ENCODE measurements around the gene NUP62.
"Not testable (repeated sequence)": the region's sequence is repeated elsewhere in the genome, so short reads cannot be mapped to it uniquely, and the experiment has no call there.

NUP62 gene

DNA sequence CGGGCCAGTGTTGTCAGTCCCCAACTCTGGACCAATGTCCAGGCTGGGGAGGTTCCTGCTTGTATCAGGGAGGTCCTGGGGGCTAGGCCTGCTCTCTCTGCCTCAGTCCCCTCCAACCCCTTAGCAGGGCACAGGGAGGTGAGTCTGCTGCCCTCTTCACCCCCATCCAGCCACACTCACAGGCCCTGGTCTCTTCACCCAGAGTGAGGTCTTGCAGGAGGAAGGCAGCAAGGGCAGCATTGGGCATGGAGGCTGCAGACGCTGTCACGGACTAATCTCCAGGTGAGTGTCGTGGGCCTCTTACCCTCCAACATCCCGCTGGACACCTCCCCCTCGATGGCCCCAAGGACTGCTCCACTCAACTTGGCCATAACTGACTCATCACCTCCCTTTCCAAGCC lies 43.5 kb upstream of the NUP62 start:
- no peak for ATAC-seq (ENCODE audit: insufficient read depth, low read depth)

DNA sequence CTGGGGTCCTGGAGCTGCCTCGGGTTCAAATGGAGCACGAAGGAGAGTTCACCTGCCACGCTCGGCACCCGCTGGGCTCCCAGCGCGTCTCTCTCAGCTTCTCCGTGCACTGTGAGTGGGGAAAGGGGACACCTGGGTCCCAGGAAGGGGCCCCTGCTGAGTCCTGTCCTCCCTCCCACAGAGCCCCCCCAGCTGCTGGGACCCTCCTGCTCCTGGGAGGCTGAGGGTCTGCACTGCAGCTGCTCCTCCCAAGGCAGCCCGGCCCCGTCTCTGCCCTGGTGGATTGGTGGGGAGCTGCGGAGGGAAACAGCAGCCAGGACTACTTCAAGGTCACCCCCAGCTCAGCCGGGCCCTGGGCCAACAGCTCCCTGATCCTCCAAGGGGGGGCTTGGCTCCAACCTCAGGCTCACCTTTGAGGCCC lies 42.7 kb upstream of the NUP62 start:
- H3K79me2 ChIP-seq (ENCODE audit: insufficient read depth, low read length) = no peaks in the 10 kb centered on the region
- H3K9me3 ChIP-seq (ENCODE audit: insufficient read depth, low read length, severe bottlenecking) = no peaks in the 10 kb centered on the region
- no peak overlapping the region for H3K9ac ChIP-seq (ENCODE audit: low read depth, low read length)
- peaks cover 19% of the 10 kb centered on the region for H4K20me1 ChIP-seq (ENCODE audit: insufficient read depth, low read length)
- no peak for DNase-seq
- H3K4me1 ChIP-seq (ENCODE audit: insufficient read depth, low read length) = no peaks in the 10 kb centered on the region
- no peaks in the 10 kb centered on the region for H3K27me3 ChIP-seq (ENCODE audit: insufficient read depth, low read length, poor library complexity)
- no peak for TF ChIP-seq EZH2 (IDR thresholded peaks at IDR 0.05; ENCODE audit: borderline replicate concordance, low read depth, low read length, severe bottlenecking)
- TF ChIP-seq, protein P1, sequence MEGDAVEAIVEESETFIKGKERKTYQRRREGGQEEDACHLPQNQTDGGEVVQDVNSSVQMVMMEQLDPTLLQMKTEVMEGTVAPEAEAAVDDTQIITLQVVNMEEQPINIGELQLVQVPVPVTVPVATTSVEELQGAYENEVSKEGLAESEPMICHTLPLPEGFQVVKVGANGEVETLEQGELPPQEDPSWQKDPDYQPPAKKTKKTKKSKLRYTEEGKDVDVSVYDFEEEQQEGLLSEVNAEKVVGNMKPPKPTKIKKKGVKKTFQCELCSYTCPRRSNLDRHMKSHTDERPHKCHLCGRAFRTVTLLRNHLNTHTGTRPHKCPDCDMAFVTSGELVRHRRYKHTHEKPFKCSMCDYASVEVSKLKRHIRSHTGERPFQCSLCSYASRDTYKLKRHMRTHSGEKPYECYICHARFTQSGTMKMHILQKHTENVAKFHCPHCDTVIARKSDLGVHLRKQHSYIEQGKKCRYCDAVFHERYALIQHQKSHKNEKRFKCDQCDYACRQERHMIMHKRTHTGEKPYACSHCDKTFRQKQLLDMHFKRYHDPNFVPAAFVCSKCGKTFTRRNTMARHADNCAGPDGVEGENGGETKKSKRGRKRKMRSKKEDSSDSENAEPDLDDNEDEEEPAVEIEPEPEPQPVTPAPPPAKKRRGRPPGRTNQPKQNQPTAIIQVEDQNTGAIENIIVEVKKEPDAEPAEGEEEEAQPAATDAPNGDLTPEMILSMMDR (IDR thresholded peaks at IDR 0.05; ENCODE audit: borderline replicate concordance, extremely low read depth, low read length, poor library complexity, severe bottlenecking) = no peak
- H3K4me2 ChIP-seq (ENCODE audit: insufficient read depth, low read length) = no peak overlapping the region
- peaks cover 4% of the 10 kb centered on the region; the same call in 1 of the 2 replicates for H3K36me3 ChIP-seq (ENCODE audit: insufficient read depth, low read length)
- ATAC-seq (ENCODE audit: insufficient read depth, low read depth) = no peak
- no peak overlapping the region for H3K4me3 ChIP-seq (ENCODE audit: low read depth in 1 of 2, low read length in 2 of 2)
- H3K27ac ChIP-seq (ENCODE audit: low read length) = no peak overlapping the region
- no peak overlapping the region for H2AFZ ChIP-seq (ENCODE audit: low read depth, low read length)

More for the DNA sequence above, 43.5 kb upstream of the NUP62 start:
- Histone ChIP-seq H2AFZ (ENCODE audit: low read depth, low read length) (no peak overlapping the region), H3K9ac (ENCODE audit: low read depth, low read length) (no peak overlapping the region), H3K4me3 (ENCODE audit: low read depth in 1 of 2, low read length in 2 of 2) (no peak overlapping the region), H3K27ac (ENCODE audit: low read length) (no peak overlapping the region), H3K4me1 (ENCODE audit: insufficient read depth, low read length) (no peaks in the 10 kb centered on the region), H3K79me2 (ENCODE audit: insufficient read depth, low read length) (no peaks in the 10 kb centered on the region), H3K4me2 (ENCODE audit: insufficient read depth, low read length) (no peak overlapping the region), H3K9me3 (ENCODE audit: insufficient read depth, low read length, severe bottlenecking) (no peaks in the 10 kb centered on the region), H3K36me3 (ENCODE audit: insufficient read depth, low read length) (peaks cover 8% of the 10 kb centered on the region; the same call in 1 of the 2 replicates), H4K20me1 (ENCODE audit: insufficient read depth, low read length) (peaks cover 19% of the 10 kb centered on the region), H3K27me3 (ENCODE audit: insufficient read depth, low read length, poor library complexity) (no peaks in the 10 kb centered on the region)
- DNase-seq = no peak
- TF ChIP-seq EZH2 (IDR thresholded peaks at IDR 0.05; ENCODE audit: borderline replicate concordance, low read depth, low read length, severe bottlenecking) = no peak
- TF ChIP-seq, protein P1 (IDR thresholded peaks at IDR 0.05; ENCODE audit: borderline replicate concordance, extremely low read depth, low read length, poor library complexity, severe bottlenecking) = no peak

DNA sequence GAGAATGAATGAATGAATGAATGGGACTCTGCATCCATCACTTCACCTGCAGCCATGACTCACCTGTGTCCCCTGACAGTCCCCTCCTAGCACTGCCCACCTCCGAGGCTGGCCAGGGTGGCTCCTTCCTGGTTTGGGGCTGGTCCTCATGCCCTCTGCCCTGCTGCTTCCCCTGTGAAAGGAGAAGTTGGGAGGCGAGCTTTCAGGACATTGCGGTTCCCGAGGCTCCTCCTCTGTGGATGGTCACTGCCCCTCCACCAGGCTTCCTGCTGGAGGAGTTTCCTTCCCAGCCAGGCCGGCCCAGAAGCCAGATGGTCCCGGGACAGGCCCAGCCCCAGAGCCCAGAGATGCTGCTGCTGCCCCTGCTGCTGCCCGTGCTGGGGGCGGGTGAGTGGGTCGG lies 40.1 kb upstream of the NUP62 start:
- H3K4me1 ChIP-seq (ENCODE audit: insufficient read depth, low read length); H2AFZ ChIP-seq (ENCODE audit: low read depth, low read length); H3K79me2 ChIP-seq (ENCODE audit: insufficient read depth, low read length); H3K36me3 ChIP-seq (ENCODE audit: insufficient read depth, low read length); H3K4me3 ChIP-seq (ENCODE audit: low read depth in 1 of 2, low read length in 2 of 2); H3K27ac ChIP-seq (ENCODE audit: low read length); H3K4me2 ChIP-seq (ENCODE audit: insufficient read depth, low read length); ATAC-seq (ENCODE audit: insufficient read depth, low read depth); H3K27me3 ChIP-seq (ENCODE audit: insufficient read depth, low read length, poor library complexity); DNase-seq; H3K9ac ChIP-seq (ENCODE audit: low read depth, low read length); H3K9me3 ChIP-seq (ENCODE audit: insufficient read depth, low read length, severe bottlenecking): not testable (repeated sequence)
- H4K20me1 ChIP-seq (ENCODE audit: insufficient read depth, low read length) = peaks cover 15% of the 10 kb centered on the region; the same call in 1 of the 2 replicates

DNA sequence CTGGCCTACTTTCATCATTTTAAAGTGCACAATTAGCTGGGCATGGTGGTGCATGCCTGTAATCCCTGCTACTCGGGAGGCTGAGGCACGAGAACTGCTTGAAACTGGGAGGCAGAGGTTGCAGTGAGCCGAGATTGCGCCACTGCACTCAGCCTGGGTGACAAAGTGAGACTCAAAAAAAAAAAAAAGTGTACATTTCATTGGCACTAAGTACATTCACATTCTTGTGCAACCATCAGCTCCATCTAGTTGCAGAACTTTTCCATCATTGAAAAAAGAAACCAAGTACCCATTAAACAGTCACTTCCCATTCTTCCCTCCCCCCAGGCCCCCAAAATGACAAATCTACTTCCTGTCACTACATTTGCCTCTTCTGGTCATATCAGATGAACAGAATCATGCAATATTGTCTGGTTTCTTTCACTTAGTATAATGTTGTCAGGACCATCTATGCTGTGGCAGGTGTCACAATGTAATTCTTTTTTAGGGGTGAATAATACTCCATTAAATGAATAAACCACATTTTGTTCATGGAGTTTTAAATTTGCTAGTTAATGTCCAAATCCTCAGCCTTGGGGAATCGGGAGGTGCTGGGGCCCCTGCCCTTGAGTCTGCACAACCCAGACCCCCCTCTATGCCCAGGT lies 39.1 kb upstream of the NUP62 start:
- Histone ChIP-seq H3K79me2 (ENCODE audit: insufficient read depth, low read length) (no peaks in the 10 kb centered on the region), H3K27me3 (ENCODE audit: insufficient read depth, low read length, poor library complexity) (no peaks in the 10 kb centered on the region), H3K36me3 (ENCODE audit: insufficient read depth, low read length) (no peaks in the 10 kb centered on the region), H3K9me3 (ENCODE audit: insufficient read depth, low read length, severe bottlenecking) (no peaks in the 10 kb centered on the region), H3K9ac (ENCODE audit: low read depth, low read length) (no peak overlapping the region), H2AFZ (ENCODE audit: low read depth, low read length) (no peak overlapping the region), H4K20me1 (ENCODE audit: insufficient read depth, low read length) (0 out of 2 replicates have a peak, but pooled peaks cover 10% of the 10 kb centered on the region), H3K4me2 (ENCODE audit: insufficient read depth, low read length) (no peak overlapping the region), H3K4me1 (ENCODE audit: insufficient read depth, low read length) (no peaks in the 10 kb centered on the region), H3K27ac (ENCODE audit: low read length) (no peak overlapping the region), H3K4me3 (ENCODE audit: low read depth in 1 of 2, low read length in 2 of 2) (no peak overlapping the region)
- no peak for DNase-seq
- TF ChIP-seq, protein P1 (IDR thresholded peaks at IDR 0.05; ENCODE audit: borderline replicate concordance, extremely low read depth, low read length, poor library complexity, severe bottlenecking) = no peak
- TF ChIP-seq EZH2 (IDR thresholded peaks at IDR 0.05; ENCODE audit: borderline replicate concordance, low read depth, low read length, severe bottlenecking) = no peak
- no peak for ATAC-seq (ENCODE audit: insufficient read depth, low read depth)

DNA sequence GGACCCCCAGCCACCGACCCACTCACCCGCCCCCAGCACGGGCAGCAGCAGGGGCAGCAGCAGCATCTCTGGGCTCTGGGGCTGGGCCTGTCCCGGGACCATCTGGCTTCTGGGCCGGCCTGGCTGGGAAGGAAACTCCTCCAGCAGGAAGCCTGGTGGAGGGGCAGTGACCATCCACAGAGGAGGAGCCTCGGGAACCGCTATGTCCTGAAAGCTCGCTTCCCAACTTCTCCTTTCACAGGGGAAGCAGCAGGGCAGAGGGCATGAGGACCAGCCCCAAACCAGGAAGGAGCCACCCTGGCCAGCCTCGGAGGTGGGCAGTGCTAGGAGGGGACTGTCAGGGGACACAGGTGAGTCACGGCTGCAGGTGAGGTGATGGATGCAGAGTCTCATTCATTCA lies 31.7 kb upstream of the NUP62 start, which contains the start of gene SIGLEC11:
TSS of gene SIGLEC11 (minus strand) at position 193 of the 400 bp plus-strand sequence. CDS start at position 102, 91 bp downstream.
- H3K27ac ChIP-seq (ENCODE audit: low read length); H3K4me2 ChIP-seq (ENCODE audit: insufficient read depth, low read length); H3K9ac ChIP-seq (ENCODE audit: low read depth, low read length); H4K20me1 ChIP-seq (ENCODE audit: insufficient read depth, low read length); H3K36me3 ChIP-seq (ENCODE audit: insufficient read depth, low read length); H2AFZ ChIP-seq (ENCODE audit: low read depth, low read length); ATAC-seq (ENCODE audit: insufficient read depth, low read depth); H3K79me2 ChIP-seq (ENCODE audit: insufficient read depth, low read length); H3K9me3 ChIP-seq (ENCODE audit: insufficient read depth, low read length, severe bottlenecking); H3K4me1 ChIP-seq (ENCODE audit: insufficient read depth, low read length); H3K27me3 ChIP-seq (ENCODE audit: insufficient read depth, low read length, poor library complexity); DNase-seq; H3K4me3 ChIP-seq (ENCODE audit: low read depth in 1 of 2, low read length in 2 of 2): not testable (repeated sequence)

DNA sequence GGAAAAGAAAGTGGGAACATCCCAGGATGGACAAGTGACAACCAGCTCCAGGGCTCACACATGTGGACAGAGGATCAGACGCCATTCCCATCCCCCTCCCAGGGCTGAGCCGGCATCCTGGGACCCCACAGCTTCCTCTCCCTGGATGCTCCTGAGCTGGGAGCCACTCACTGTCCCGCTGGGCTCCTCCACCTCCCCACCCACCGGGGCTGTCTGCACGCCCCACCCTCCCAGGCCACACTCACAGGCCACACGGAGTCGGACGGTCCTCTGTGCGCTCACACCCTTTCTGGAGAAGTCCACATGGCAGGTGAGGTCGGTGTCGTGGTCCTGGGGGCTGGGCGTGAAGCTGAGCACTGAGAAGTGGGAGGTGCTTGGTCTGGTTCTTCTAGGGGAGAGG lies 30.6 kb upstream of the NUP62 start:
- H3K79me2 ChIP-seq (ENCODE audit: insufficient read depth, low read length); H3K4me3 ChIP-seq (ENCODE audit: low read depth in 1 of 2, low read length in 2 of 2); H3K4me2 ChIP-seq (ENCODE audit: insufficient read depth, low read length); H3K36me3 ChIP-seq (ENCODE audit: insufficient read depth, low read length); H3K27ac ChIP-seq (ENCODE audit: low read length); H3K27me3 ChIP-seq (ENCODE audit: insufficient read depth, low read length, poor library complexity); ATAC-seq (ENCODE audit: insufficient read depth, low read depth); H2AFZ ChIP-seq (ENCODE audit: low read depth, low read length); H3K9me3 ChIP-seq (ENCODE audit: insufficient read depth, low read length, severe bottlenecking); H4K20me1 ChIP-seq (ENCODE audit: insufficient read depth, low read length); H3K9ac ChIP-seq (ENCODE audit: low read depth, low read length); H3K4me1 ChIP-seq (ENCODE audit: insufficient read depth, low read length); DNase-seq: not testable (repeated sequence)
